Posterior vena cava (tissue), 2 donors: ENCODE measurements around the gene GOLGA8B. TPM values are rescaled to one million over a fixed set of nuclear protein-coding genes. Genes with fewer than 3 reads are reported as not detected.
A peak's percentile ranks its signal among the peaks of the same experiment; 100 is the strongest.
"Not testable (repeated sequence)": the region's sequence is repeated elsewhere in the genome, so short reads cannot be mapped to it uniquely, and the experiment has no call there.

Experiments
- DNase-seq: peaks from one replicate; pipeline ENCODE4 v3.0.0-alpha.2; 2020; ENCODE audit warnings: low spot score
- intact Hi-C, 2 donors: fragments of 100-400 bp; cut with DNase I; formaldehyde crosslinking; loops; one replicate each; pipeline versions ENCODE4 v1.14.1 to v1.14.2; 2022 to 2023
- total RNA-seq, 2 donors: library from RNA; stranded (reverse); fragmentation: NEBNext Ultra II Directional; extraction: Animal tissue kit (Norgen Biotek cat#: 25700); gene quantifications; one replicate each; pipeline ENCODE4 v1.2.1, GENCODE V29; 2021
- donor health status: DM: yes; HTN: yes; CAD: no.
- donor health status: DM: yes; HTN: yes; CAD: no.

The GOLGA8B gene
- total RNA-seq, 2 donors from 2014 or later = 41.8 to 52.0 TPM

- DNase-seq, intact Hi-C loops: not testable (repeated sequence)
Observed at GRCh38 chr15:34572019-34572641, 11.3 kb downstream of the GOLGA8B start.

- intact Hi-C loops = not testable (repeated sequence)
- DNase-seq = peak; percentile 56
Observed at GRCh38 chr15:34569670-34570396, 13.6 kb downstream of the GOLGA8B start.

- intact Hi-C loops, DNase-seq: not testable (repeated sequence)
Observed at GRCh38 chr15:34567174-34567573, 16.3 kb downstream of the GOLGA8B start.

GRCh38 chr15:34564711-34565110, 18.7 kb downstream of the GOLGA8B start:
- intact Hi-C loops = not testable (repeated sequence)

GRCh38 chr15:34560814-34561213, 22.6 kb downstream of the GOLGA8B start:
- DNase-seq = peak; percentile 53
- intact Hi-C loops = not testable (repeated sequence)

More at GRCh38 chr15:34564711-34565110, 18.7 kb downstream of the GOLGA8B start:
- DNase-seq = peak; percentile 31

GRCh38 chr15:34559764-34560163, 23.7 kb downstream of the GOLGA8B start:
- peak; percentile 54 for DNase-seq
- intact Hi-C loops = not testable (repeated sequence)

- intact Hi-C loops, DNase-seq: not testable (repeated sequence)
Observed at GRCh38 chr15:34555162-34555561, 28.3 kb downstream of the GOLGA8B start.

GRCh38 chr15:34554716-34555115, 28.7 kb downstream of the GOLGA8B start:
- DNase-seq, intact Hi-C loops: not testable (repeated sequence)

- intact Hi-C loops, DNase-seq: not testable (repeated sequence)
Observed at GRCh38 chr15:34554126-34554525, 29.3 kb downstream of the GOLGA8B start.

GRCh38 chr15:34550129-34550528, 33.3 kb downstream of the GOLGA8B start:
- intact Hi-C loops, DNase-seq: not testable (repeated sequence)

- DNase-seq, intact Hi-C loops: not testable (repeated sequence)
Observed at GRCh38 chr15:34549381-34549809, 34.1 kb downstream of the GOLGA8B start.

GRCh38 chr15:34543860-34544649, 39.4 kb downstream of the GOLGA8B start:
- DNase-seq, intact Hi-C loops: not testable (repeated sequence)

GRCh38 chr15:34535857-34536256, 47.6 kb downstream of the GOLGA8B start:
- intact Hi-C loops, DNase-seq: not testable (repeated sequence)

Other genes with a start within 250 kb of the GOLGA8B start
- gene SLC12A6, start 245.9 kb downstream of the GOLGA8B start, total RNA-seq = 10 to 100 TPM; 17.9 to 24.1 TPM
- 100 to 1,000 TPM in 1 of 2 donors, 10 to 100 TPM in 1; 91.5 to 113 TPM for gene NOP10, start 240.5 kb downstream of the GOLGA8B start, total RNA-seq
- gene NUTM1, start 240.3 kb downstream of the GOLGA8B start, total RNA-seq = not detected
- gene LPCAT4, start 216.5 kb downstream of the GOLGA8B start, total RNA-seq = 10 to 100 TPM; 26.7 to 35.4 TPM
- 10 to 100 TPM; 18.2 to 43.5 TPM for gene GOLGA8A, start 145.8 kb downstream of the GOLGA8B start, total RNA-seq
- gene GJD2, start 171.3 kb upstream of the GOLGA8B start, total RNA-seq = not detected
- gene ACTC1, start 211.9 kb upstream of the GOLGA8B start, total RNA-seq = 10 to 100 TPM; 93.6 to 93.8 TPM